HS-5 (cell line): ENCODE data around the gene MGME1.

ENCODE experiments used
- DNase-seq: peaks from one replicate; pipeline ENCODE4 v3.0.0-alpha.2; 2012; ENCODE audit warnings: low read depth

Gene MGME1, protein sequence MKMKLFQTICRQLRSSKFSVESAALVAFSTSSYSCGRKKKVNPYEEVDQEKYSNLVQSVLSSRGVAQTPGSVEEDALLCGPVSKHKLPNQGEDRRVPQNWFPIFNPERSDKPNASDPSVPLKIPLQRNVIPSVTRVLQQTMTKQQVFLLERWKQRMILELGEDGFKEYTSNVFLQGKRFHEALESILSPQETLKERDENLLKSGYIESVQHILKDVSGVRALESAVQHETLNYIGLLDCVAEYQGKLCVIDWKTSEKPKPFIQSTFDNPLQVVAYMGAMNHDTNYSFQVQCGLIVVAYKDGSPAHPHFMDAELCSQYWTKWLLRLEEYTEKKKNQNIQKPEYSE

DNA sequence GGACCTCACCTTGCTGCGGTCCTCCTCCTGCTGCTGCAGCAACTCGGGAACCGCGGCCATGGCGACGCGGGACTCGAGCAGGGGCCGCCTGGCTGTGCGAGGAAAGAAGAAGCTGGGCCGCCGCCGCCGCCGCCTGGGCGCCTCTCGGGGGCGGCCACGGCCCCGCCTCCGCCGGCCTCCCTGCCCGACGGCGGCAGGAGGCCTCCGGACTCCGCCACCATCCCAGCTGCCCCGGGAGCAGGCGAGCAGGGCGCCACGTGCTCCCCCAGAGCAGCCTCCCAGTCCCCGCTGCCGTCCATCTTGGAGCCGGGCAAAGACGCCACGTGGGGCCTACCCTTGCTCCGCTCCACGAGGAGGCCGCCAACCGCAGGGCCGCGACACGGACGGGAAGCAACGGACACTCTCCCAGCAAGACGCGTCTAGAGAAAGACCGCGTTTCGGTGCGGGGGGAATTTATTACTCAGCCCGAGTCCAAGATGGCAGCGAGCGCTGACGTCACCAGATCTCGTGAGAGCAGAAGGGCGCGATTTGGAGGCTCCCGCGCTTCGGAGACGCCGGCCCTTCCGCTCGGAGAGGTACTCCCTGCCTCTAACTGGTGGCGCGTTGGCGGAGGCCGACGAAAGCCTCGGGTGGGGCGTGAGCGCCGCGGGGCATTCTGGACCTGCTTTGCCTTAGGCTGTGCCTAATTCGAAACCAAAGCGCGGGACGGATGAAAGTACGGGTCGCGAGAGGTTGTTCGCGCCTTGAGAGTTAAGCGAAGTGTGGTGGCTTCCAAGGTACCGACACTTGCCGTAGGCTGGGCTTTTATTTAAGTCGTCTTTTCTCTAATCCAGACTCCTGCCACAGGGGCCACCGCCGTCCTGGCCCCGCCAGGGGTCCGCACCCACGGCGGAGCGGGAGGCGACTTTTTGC, at the start of gene MGME1, which contains the start of gene SNX5:
Gene MGME1 (plus strand): TSS at position 653 of the 912 bp plus-strand sequence. CDS start 842 bp downstream, outside the sequence.
Gene SNX5 (minus strand): TSS at position 429 of the 912 bp plus-strand sequence. CDS start 369 bp downstream, at position 60.
- peak; percentile 92 for DNase-seq

GRCh38 chr20:17919149-17919548, 49.7 kb upstream of the MGME1 start:
- DNase-seq: no peak

GRCh38 chr20:17921774-17922173, 47.0 kb upstream of the MGME1 start:
- DNase-seq: no peak

- no peak for DNase-seq
These were observed 43.5 kb upstream of the MGME1 start for GRCh38 chr20:17925141-17925939.

DNA sequence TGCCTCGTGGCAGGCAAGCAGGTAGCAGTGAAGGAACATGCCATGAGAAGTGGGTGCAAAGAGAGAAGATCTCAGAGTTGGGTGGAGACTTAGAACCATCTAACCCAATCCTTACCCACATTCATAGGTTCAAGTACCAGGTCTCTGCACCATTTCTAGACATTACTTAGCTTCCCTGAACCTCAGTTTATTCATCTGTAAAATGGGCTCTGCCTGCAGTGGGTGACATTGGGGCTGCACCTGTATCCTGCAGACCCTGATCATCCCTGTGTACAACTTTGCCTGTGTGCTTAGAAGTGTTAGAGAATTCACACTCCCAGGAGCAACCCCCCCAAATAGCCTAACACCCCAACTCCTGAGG, 42.9 kb upstream of the MGME1 start:
- no peak for DNase-seq

DNA sequence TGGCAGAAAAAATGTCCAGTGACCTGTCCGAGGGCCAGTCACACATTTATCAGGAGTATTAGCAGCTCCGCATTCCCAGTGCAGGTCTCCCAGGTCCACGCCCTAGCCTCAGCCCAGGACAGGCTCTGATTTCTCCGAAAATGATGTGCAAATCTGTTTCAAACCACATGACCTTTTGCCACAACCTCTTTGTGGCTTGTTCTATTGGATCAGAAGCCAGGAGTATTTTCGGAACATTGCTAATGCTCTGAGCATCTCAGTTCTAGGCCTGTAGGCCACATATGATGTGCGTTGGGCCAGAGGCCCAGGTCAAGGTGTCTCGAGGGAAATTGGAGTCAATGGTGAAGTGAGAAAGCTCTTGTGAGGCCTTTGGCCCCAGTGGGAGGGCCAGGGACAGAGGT, 40.6 kb upstream of the MGME1 start:
- no peak for DNase-seq

GRCh38 chr20:17928633-17929311, 40.0 kb upstream of the MGME1 start:
- no peak for DNase-seq

DNA sequence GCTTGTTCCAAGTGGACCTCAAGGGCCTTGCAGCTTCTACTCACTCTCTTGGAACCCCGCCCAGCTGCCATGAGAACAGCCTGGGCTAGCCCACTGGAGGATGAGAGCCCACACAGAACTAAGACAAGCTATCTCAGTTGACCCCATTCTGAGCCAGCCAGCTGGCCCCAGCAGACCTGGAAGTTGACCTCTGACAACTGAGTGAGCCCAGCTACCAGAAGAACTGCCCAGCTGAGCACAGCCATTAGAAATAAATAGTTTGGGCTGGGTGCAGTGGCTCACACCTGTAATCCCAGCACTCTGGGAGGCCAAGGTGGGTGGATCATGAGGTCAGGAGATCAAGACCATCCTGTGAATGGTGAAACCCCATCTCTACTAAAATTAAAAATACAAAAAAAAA, 37.3 kb upstream of the MGME1 start:
- DNase-seq: no peak

DNA sequence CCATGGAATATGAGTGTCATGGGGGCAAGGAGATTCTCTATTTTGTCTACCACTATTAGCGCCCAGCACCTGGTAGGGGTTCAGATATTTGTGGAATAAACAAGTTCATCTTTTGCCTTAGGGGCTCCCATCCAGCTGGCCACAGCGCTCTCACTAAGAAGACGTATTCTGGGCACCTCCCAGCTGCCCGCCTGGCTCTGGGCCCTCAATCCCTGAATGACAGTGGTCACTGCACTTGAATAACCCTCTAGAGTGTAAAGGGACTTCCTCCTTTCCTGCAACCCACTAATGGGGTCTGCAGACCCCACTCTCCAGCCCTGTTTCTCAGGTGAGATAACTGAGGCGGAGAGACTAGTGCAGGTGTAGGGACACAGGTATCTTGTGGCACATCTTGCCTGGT, 36.4 kb upstream of the MGME1 start:
- no peak for DNase-seq

DNA sequence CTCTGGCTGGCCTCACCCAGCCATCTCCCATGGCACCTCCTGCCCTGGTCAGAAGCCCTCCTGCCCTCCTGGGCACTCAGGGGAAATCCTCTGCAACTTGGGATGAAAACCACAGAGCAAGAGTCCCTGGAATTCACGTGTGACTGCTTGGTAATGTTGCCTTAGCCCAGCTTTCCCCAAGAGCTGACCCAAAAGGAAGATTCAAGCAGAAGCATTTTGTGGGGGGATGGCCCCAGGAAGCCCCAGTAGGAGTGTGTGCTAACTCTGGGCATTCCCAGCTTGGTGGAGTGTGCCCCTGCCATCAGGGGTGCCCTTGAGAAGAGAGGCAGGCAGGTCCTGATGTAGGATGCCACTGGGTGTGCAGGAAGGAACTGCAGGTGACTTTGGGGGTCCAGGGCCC, 35.7 kb upstream of the MGME1 start:
- DNase-seq: no peak

- DNase-seq: no peak
These were observed 35.1 kb upstream of the MGME1 start for GRCh38 chr20:17933711-17934110.

DNA sequence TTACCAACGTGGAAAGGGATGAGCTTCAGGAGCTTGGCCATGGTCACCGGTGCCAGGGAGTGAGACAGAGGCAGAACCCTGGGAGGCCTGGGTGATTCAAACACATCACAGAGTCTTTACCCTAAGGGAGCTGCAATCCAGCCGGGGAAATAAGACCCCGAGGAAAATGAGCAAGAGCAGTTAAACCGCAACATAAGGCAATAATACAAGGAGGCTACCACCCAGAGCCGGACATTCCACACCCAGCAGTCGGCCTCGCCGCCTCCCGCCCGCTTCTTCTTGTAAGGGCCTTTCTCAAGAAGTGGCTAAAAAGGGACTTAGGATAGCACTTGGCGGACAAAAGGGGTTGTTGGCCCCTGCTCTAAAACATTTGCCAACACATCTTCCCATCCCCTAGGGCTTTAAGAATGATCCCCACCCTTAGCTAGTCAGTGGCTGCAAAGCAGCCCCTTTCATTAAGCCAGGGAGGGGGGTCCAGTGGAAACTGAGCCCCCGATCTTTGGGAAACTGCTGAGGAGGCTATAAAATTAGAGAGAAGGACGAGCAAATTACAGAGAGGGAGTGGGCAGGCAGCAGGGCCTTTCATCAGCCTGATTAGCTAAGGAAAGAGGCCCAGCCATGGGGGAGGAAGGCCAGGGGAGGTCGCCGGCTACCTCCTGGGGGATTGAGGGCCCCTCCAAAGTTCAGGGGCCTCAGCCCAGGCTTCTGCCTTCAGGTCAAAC, 34.5 kb upstream of the MGME1 start:
- no peak for DNase-seq

GRCh38 chr20:17935186-17935585, 33.6 kb upstream of the MGME1 start:
- DNase-seq: no peak

DNA sequence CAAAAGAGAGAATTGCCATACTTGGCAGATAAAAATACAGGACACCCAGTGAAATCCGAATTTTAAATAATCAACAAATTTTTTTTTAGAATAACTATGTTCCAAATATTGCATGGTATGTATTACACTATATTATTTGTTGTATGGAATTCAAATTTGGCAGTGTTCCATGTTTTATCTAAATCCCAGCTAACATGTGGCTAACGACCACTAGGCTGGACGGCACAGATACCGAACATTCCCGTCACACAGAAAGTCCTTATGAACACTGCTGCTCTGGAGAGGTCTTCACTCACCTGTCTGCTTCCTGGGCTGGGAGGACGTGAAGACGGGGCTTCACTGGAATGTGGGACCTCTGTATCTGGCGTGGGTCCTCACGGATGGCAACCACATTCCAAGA, 33.1 kb upstream of the MGME1 start:
- DNase-seq: no peak

DNA sequence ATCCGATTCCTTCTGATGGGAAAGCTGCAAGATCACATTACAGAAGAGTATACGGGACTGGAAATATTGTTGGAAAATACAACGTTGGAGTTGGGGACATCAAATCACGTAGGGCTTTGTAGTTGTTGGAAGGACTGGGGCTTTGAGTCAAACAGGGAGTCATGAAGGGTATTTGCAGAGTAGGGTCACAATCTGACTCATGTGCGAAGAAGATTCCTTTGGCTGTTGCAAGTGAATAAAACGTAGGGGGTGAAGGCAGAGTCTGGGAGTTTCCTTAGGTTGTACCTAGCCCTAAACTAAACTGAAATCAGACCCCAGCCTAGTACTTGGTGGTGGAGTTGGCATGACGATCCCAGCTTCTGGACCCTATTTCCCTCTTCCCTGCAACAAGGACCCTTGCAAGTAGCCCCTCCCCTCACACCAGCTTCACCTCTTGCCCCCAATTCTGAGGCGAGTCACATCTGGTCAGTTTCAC, 32.5 kb upstream of the MGME1 start:
- DNase-seq: no peak

GRCh38 chr20:17936761-17937732, 31.8 kb upstream of the MGME1 start:
- no peak for DNase-seq

DNA sequence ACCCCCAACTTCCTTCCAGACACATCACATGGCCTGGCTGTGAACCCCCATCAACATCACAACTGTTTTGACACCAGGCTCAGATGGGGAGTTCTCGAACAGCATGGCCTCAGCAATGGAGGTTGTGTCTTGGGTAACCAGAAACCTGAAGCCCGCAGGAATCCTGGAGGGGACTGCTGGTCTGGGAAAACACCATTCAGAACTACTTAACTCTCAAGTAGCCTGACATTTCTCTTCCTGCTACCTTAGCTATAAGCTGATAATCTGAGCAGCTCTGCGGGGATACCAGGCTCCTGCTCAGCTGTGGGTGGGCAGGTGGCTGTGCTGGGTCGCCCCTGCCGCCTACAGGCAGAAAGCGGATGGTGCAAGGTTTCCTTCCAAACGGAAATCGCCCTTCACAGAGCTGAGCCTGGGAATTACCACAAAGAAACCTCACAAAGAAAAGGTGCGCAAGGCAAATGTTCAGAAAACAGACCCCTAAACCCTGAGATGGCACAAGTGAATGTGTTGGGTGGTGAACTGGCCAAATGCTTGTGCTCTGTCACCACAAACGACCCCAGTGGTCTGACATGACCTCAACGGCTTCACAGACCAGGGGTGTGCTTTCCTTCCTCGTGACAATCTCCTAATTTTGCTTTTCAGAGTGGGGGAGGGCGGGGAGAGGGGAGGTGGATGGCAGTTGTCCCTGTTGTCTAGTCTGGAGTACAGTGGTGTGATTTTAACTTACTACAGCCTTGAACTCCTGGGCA, 29.8 kb upstream of the MGME1 start:
- DNase-seq: no peak

GRCh38 chr20:17939622-17940223, 29.1 kb upstream of the MGME1 start:
- no peak for DNase-seq
